Muscle of leg (tissue), 11 donors: ENCODE measurements around the gene ATP23. TPM values are rescaled to one million over a fixed set of nuclear protein-coding genes. Genes with fewer than 3 reads are reported as not detected.

ENCODE experiments used
- DNase-seq: peaks from one replicate; pipeline ENCODE4 v3.0.0; 2013
- H3K27ac ChIP-seq: one replicate; pipeline ENCODE4 v1.5.1; 2013; ENCODE audit warnings: mild to moderate bottlenecking, low read length, control low read depth
- H3K27me3 ChIP-seq: one replicate; pipeline ENCODE4 v1.6.1; 2013; ENCODE audit warnings: low read length; ENCODE audit not compliant: control insufficient read depth, insufficient read depth
- H3K36me3 ChIP-seq: one replicate; pipeline ENCODE4 v1.6.1; 2013; ENCODE audit warnings: low read length; ENCODE audit not compliant: control insufficient read depth, insufficient read depth
- H3K4me1 ChIP-seq: one replicate; pipeline ENCODE4 v1.6.1; 2013; ENCODE audit warnings: low read length; ENCODE audit not compliant: control insufficient read depth, insufficient read depth
- H3K4me3 ChIP-seq: one replicate; pipeline ENCODE4 v1.5.1; 2013; ENCODE audit warnings: low read length, control low read depth
- H3K9me3 ChIP-seq: replicated peaks from 2 replicates; pipeline ENCODE4 v1.6.1; 2013; ENCODE audit warnings: low read depth, low read length; ENCODE audit not compliant: control insufficient read depth
- WGBS: methylation state at CpG from one replicate; pipeline ENCODE4 v1.1.5; 2013; ENCODE audit warnings: missing lambda C conversion rate; ENCODE audit not compliant: insufficient coverage; 5-methylcytosine and 5-hydroxymethylcytosine counted together
- polyA plus RNA-seq, 8 donors: library from polyadenylated mRNA; unstranded; fragments of 120-200 nt; gene quantifications; one replicate each; pipeline versions ENCODE4 v1.2.1 to v1.2.3, GENCODE V29; 2013; ENCODE audit warnings: inconsistent platforms in 1 of 8, low replicate concordance in 1 of 8; ENCODE audit not compliant: insufficient read length in 8 of 8, insufficient read depth in 1 of 8
- total RNA-seq: library from RNA; stranded (reverse); fragments of 120-200 nt; gene quantifications from one replicate; pipeline ENCODE4 v1.2.4, GENCODE V29; 2013

ATP23 gene
- total and polyA plus RNA-seq, 9 donors: 5.8 to 14.1 (median 9.3) TPM

GRCh38 chr12:57897286-57897974 is 43.9 kb upstream of the ATP23 start:
- Histone ChIP-seq H3K4me3 (peak overlapping the region; percentile 45), H3K9me3 (no peaks in the 10 kb centered on the region), H3K27me3 (no peaks in the 10 kb centered on the region), H3K27ac (peak overlapping the region; percentile 98), H3K4me1 (peaks cover 66% of the 10 kb centered on the region), H3K36me3 (no peaks in the 10 kb centered on the region)
- DNase-seq: no peak
- 54% methylated on average over 9 of the region's 10 CpGs for WGBS

DNA sequence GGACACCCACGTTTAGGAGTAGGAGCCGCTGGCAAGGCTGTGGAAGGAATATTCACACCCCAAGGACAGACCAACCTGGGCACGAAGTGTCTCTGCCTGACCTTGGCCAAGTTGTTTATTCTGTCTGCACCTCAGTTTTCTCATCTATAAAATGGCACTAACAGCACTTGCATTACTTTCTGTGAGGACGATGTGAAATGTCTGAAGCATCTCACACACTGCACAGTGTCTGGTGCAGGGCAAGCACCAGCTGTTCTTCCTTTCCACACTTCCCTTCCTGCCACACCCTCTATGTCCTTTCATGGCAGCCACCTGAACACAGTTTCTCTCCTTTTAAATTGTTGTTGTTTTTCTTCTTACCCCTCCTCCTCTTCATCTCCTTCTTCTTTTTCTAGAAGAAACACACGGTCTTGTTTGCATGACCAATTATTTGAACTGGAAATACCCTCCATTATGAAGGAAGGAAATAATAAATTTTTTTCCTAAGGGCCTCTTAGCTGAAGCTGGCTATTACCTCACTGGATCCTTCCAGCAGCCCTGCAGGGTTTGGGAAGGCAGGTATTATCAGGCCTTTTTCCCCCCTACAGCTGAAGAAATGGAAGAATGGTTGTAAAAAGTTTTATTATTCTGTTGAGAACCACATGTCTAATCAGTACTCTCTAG is 42.9 kb upstream of the ATP23 start:
- no peak overlapping the region for H3K27ac ChIP-seq
- no peaks in the 10 kb centered on the region for H3K36me3 ChIP-seq
- no peaks in the 10 kb centered on the region for H3K9me3 ChIP-seq
- no peak for DNase-seq
- no peak overlapping the region for H3K4me3 ChIP-seq
- H3K27me3 ChIP-seq: no peaks in the 10 kb centered on the region
- peaks cover 56% of the 10 kb centered on the region for H3K4me1 ChIP-seq
- WGBS: 60% methylated on average over 1 of the region's 5 CpGs

DNA sequence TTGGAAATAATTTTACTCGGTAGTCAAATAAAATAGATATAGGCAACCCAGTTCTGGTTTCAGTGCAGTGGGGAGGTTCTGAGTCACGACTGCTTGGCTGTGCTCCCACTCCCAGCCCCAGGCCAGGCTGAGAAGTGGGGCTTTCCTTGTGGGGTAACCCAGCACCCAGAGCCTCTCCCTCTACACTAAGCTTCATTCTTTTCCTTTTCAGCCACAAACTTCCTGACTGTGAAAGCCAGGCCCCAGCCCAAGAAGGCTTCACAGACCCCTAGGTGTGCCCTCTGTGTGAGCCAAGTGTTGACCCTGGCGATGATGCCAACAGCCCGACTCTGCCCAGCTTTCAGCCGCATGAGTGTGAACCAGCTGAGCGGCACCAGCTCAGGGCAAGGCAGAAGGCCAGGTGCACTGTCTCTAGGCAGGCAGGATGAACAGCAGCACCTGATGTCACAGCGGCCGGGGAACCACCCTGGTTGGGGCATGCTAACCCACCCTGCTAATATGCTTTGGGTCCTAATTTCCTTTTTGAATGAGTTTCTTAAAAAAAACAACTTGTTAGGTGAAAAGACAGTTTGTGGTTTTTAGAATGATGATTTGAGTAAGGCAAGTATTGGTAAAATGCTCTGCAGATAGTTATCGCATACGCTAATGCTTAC is 42.2 kb upstream of the ATP23 start:
- Histone ChIP-seq H3K9me3 (no peaks in the 10 kb centered on the region), H3K27me3 (no peaks in the 10 kb centered on the region), H3K4me1 (peaks cover 50% of the 10 kb centered on the region), H3K36me3 (no peaks in the 10 kb centered on the region), H3K27ac (no peak overlapping the region), H3K4me3 (no peak overlapping the region)
- DNase-seq: no peak
- 60% methylated on average over 5 of the region's 10 CpGs for WGBS

GRCh38 chr12:57902478-57902969 is 38.8 kb upstream of the ATP23 start:
- 56% methylated on average over 2 of the region's 3 CpGs for WGBS
- no peak for DNase-seq
- no peak overlapping the region for H3K4me3 ChIP-seq
- H3K36me3 ChIP-seq: no peaks in the 10 kb centered on the region
- peaks cover 2% of the 10 kb centered on the region for H3K27me3 ChIP-seq
- peaks cover 18% of the 10 kb centered on the region for H3K4me1 ChIP-seq
- H3K9me3 ChIP-seq: no peaks in the 10 kb centered on the region
- no peak overlapping the region for H3K27ac ChIP-seq

DNA sequence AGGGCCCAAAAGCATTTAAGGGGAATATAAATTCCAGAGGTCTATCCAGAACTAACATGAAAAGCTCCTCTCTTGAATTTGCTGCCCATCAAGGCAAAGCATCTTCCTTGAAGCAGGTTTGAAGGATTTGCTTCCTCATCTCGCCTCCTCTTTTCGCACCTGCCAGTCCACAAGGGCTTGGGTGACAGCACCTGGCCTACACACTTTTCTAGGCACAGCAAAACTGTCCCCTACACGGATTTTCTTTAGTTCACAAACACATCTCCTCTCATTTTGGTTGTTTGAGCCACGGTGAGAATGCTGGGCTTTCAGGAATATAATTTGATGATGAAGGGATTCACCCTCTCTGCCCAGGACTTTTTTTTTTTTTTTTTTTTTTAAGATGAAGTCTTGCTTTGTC is 36.9 kb upstream of the ATP23 start:
- Histone ChIP-seq H3K4me3 (no peak overlapping the region), H3K4me1 (peaks cover 2% of the 10 kb centered on the region), H3K27ac (no peak overlapping the region), H3K9me3 (no peaks in the 10 kb centered on the region), H3K36me3 (no peaks in the 10 kb centered on the region), H3K27me3 (peaks cover 2% of the 10 kb centered on the region)
- 100% methylated on average over 2 of the region's 4 CpGs for WGBS
- DNase-seq: no peak

GRCh38 chr12:57904848-57905811 is 36.2 kb upstream of the ATP23 start:
- DNase-seq: peak; percentile 95
- Histone ChIP-seq H3K36me3 (no peaks in the 10 kb centered on the region), H3K27me3 (peaks cover 2% of the 10 kb centered on the region), H3K27ac (no peak overlapping the region), H3K4me3 (no peak overlapping the region), H3K4me1 (peaks cover 2% of the 10 kb centered on the region), H3K9me3 (no peaks in the 10 kb centered on the region)
- 20% methylated on average over 9 of the region's 26 CpGs for whole genome bisulfite sequencing

GRCh38 chr12:57905812-57906475 is 35.4 kb upstream of the ATP23 start:
- no peak overlapping the region for H3K4me3 ChIP-seq
- no peak for DNase-seq

DNA sequence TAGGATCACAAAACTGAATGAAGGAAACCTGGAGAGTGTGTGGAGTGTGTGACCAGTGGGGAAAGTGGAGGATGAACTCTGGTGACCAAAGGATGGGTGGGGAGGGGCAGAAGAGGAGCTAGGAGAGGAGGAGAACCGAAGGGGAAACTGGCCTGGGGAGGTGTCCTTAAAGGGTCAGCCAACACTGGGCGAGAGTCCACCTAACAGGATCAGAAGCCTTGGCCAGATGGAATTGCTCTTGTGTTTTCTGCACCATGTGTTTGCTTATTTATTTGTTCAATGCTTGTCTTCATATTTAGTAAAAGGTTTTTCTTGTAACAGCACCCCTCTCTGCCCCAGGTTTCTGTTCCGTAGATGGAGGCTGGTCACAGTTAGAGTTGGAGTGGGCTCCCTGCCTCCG is 34.5 kb upstream of the ATP23 start:
- DNase-seq: no peak
- WGBS: 24% methylated on average over 3 of the region's 4 CpGs

More at GRCh38 chr12:57905812-57906475, 35.4 kb upstream of the ATP23 start:
- Histone ChIP-seq H3K9me3 (no peaks in the 10 kb centered on the region), H3K36me3 (no peaks in the 10 kb centered on the region), H3K27ac (no peak overlapping the region), H3K27me3 (peaks cover 2% of the 10 kb centered on the region), H3K4me1 (peaks cover 2% of the 10 kb centered on the region)
- 63% methylated on average over 6 of the region's 7 CpGs for WGBS

GRCh38 chr12:57907281-57907680 is 34.1 kb upstream of the ATP23 start:
- H3K36me3 ChIP-seq: no peaks in the 10 kb centered on the region
- H3K4me1 ChIP-seq: peaks cover 2% of the 10 kb centered on the region
- no peak for DNase-seq
- no peaks in the 10 kb centered on the region for H3K9me3 ChIP-seq
- no peak overlapping the region for H3K27ac ChIP-seq
- 27% methylated on average over 2 of the region's 3 CpGs for WGBS
- peaks cover 2% of the 10 kb centered on the region for H3K27me3 ChIP-seq
- no peak overlapping the region for H3K4me3 ChIP-seq

More for the DNA sequence above, 34.5 kb upstream of the ATP23 start:
- no peaks in the 10 kb centered on the region for H3K9me3 ChIP-seq
- H3K36me3 ChIP-seq: no peaks in the 10 kb centered on the region
- H3K4me1 ChIP-seq: peaks cover 2% of the 10 kb centered on the region
- no peak overlapping the region for H3K27ac ChIP-seq
- H3K4me3 ChIP-seq: no peak overlapping the region
- H3K27me3 ChIP-seq: peaks cover 2% of the 10 kb centered on the region
